HEK293 (cell line): ENCODE measurements around the gene TPRG1.

Experiments used
- AEBP2 ChIP-seq: fragments of 450-650 bp; formaldehyde crosslinking; IDR thresholded peaks from 2 replicates; pipeline ENCODE4 v1.5.1; 2016; ENCODE audit warnings: missing biosample characterization, missing genetic modification characterization, borderline replicate concordance
- HIC1 ChIP-seq: fragments of 450-650 bp; formaldehyde crosslinking; IDR thresholded peaks from 2 replicates; pipeline ENCODE4 v1.5.1; 2016; ENCODE audit warnings: missing biosample characterization, missing genetic modification characterization
- PRDM4 ChIP-seq: fragments of 450-650 bp; formaldehyde crosslinking; IDR thresholded peaks from 2 replicates; pipeline ENCODE4 v1.5.1; 2017; ENCODE audit warnings: missing biosample characterization, missing genetic modification characterization
- RBAK ChIP-seq: fragments of 450-650 bp; formaldehyde crosslinking; IDR thresholded peaks from 2 replicates; pipeline ENCODE4 v1.5.1; 2016; ENCODE audit warnings: missing biosample characterization, missing genetic modification characterization
- REPIN1 ChIP-seq: fragments of 450-650 bp; formaldehyde crosslinking; IDR thresholded peaks from 2 replicates; pipeline ENCODE4 v1.5.1; 2017; ENCODE audit warnings: missing biosample characterization, missing genetic modification characterization, low read depth
- REST ChIP-seq: fragments of 450-650 bp; formaldehyde crosslinking; IDR thresholded peaks from 2 replicates; pipeline ENCODE4 v1.5.1; 2016; ENCODE audit warnings: missing biosample characterization, missing genetic modification characterization
- SP2 ChIP-seq: fragments of 450-650 bp; formaldehyde crosslinking; IDR thresholded peaks from 2 replicates; pipeline ENCODE4 v1.5.1; 2016; ENCODE audit warnings: missing biosample characterization, missing genetic modification characterization
- ZFHX2 ChIP-seq: fragments of 450-650 bp; formaldehyde crosslinking; conservative IDR thresholded peaks from 2 replicates; pipeline ENCODE4 v1.5.1; 2016; ENCODE audit warnings: missing biosample characterization, missing genetic modification characterization
- ZNF132 ChIP-seq: fragments of 450-650 bp; formaldehyde crosslinking; IDR thresholded peaks from 2 replicates; pipeline ENCODE4 v1.5.1; 2017; ENCODE audit warnings: missing biosample characterization, missing genetic modification characterization, borderline replicate concordance
- ZNF350 ChIP-seq: fragments of 450-650 bp; formaldehyde crosslinking; IDR thresholded peaks from 2 replicates; pipeline ENCODE4 v1.5.0; 2017; ENCODE audit warnings: missing biosample characterization, mild to moderate bottlenecking, missing genetic modification characterization
- ZNF548 ChIP-seq: fragments of 450-650 bp; formaldehyde crosslinking; IDR thresholded peaks from 2 replicates; pipeline ENCODE4 v1.5.1; 2016; ENCODE audit warnings: missing biosample characterization, missing genetic modification characterization
- ZNF629 ChIP-seq: fragments of 450-650 bp; formaldehyde crosslinking; IDR thresholded peaks from 2 replicates; pipeline ENCODE4 v1.5.1; 2017; ENCODE audit warnings: missing biosample characterization, missing genetic modification characterization
- ZNF645 ChIP-seq: fragments of 450-650 bp; formaldehyde crosslinking; IDR thresholded peaks from 2 replicates; pipeline ENCODE4; 2016; ENCODE audit warnings: missing biosample characterization, missing genetic modification characterization
- ZNF658 ChIP-seq: fragments of 450-650 bp; formaldehyde crosslinking; IDR thresholded peaks from 2 replicates; pipeline ENCODE4; 2016; ENCODE audit warnings: missing biosample characterization, missing genetic modification characterization
- ZNF692 ChIP-seq: fragments of 450-650 bp; formaldehyde crosslinking; IDR thresholded peaks from 2 replicates; pipeline ENCODE4 v1.5.1; 2016; ENCODE audit warnings: missing biosample characterization, missing genetic modification characterization

The TPRG1 gene

GRCh38 chr3:189214651-189215050 lies 42.9 kb downstream of the TPRG1 start (continued):
- TF ChIP-seq ZNF132 (tag by site-specific recombination) (no peak), ZNF692 (no peak), HIC1 (tag by site-specific recombination) (no peak), AEBP2 (tag by site-specific recombination) (no peak), ZFHX2 (tag by site-specific recombination) (no peak), ZNF350 (tag by site-specific recombination) (no peak), ZNF645 (no peak), REPIN1 (no peak), SP2 (tag by site-specific recombination) (no peak), ZNF629 (no peak), REST (tag by site-specific recombination) (no peak), ZNF658 (tag by site-specific recombination) (no peak), PRDM4 (tag by site-specific recombination) (no peak), RBAK (no peak), ZNF548 (tag by site-specific recombination) (no peak)
